HCT116 (cell line): Measurements from ENCODE around the gene ACSM4. TPM values are rescaled to one million over a fixed set of nuclear protein-coding genes. Genes with fewer than 3 reads are reported as not detected.

ENCODE experiments used
- ATAC-seq: fragments of 200-7000 bp; cut with Tn5 transposase; 2 replicates; pipeline ENCODE4 v1.9.1; 2020; ENCODE audit warnings: mild to moderate bottlenecking, moderate library complexity
- BruUV-seq: library from RNA; stranded (reverse); fragments of 400-500 nt; replicated peaks from 2 replicates; lab custom pipeline; 2021; lab: Mats Ljungman, UMichigan
- CTCF ChIA-PET: fragments of 300-600 bp; sonication (Branson Sonifier 250); formaldehyde crosslinking; loops from one replicate; lab custom pipeline; 2021; ENCODE audit warnings: antibody characterized with exemption; lab: Charles Lee
- POLR2A ChIA-PET: fragments of 300-600, 350-600 bp; sonication (Branson Sonifier 250); formaldehyde crosslinking; loops from one replicate; lab custom pipeline; 2021; ENCODE audit warnings: antibody characterized with exemption; lab: Charles Lee
- RAD21 ChIA-PET, 2 experiments: fragments of 300-600 bp; sonication (Branson Sonifier 250); formaldehyde crosslinking; loops; one replicate each; lab custom pipeline; 2023; ENCODE audit warnings: low total read pairs in 2 of 2; ENCODE audit not compliant: uncharacterized antibody in 2 of 2, unreplicated experiment in 2 of 2, low non-redundant PET in 1 of 2; lab: Charles Lee
- DNase-seq: peaks from one replicate; pipeline ENCODE4 v3.0.0-alpha.2; 2010; ENCODE audit warnings: low read depth, low spot score
- H2AFZ ChIP-seq: fragments of 200-600 bp; shearing (Covaris generic), sonication (generic); 2 replicates; pipeline ENCODE4 v1.6.1; 2017; ENCODE audit warnings: low read depth, mixed run types, mixed read lengths, antibody characterized with exemption, low read length; ENCODE audit not compliant: poor library complexity, severe bottlenecking
- H3K27ac ChIP-seq: 2 replicates; pipeline ENCODE4 v1.5.1; 2012; ENCODE audit warnings: low read depth, low read length
- H3K27me3 ChIP-seq: fragments of 200-600 bp; sonication (generic); 2 replicates; pipeline ENCODE4 v1.6.1; 2016; ENCODE audit warnings: mixed run types, low read length, mixed read lengths; ENCODE audit not compliant: insufficient read depth
- H3K36me3 ChIP-seq, 2 experiments: fragments of 200-500 bp in 1 of 2; fragments of 200-600 bp in 1 of 2; sonication (Bioruptor generic) in 1 of 2; sonication (generic) in 1 of 2; 2 replicates each; pipeline versions ENCODE4 v1.5.1 to v1.6.1; 2014 to 2016; ENCODE audit warnings: low read length in 2 of 2, inconsistent platforms in 1 of 2, mixed read lengths in 1 of 2, mixed run types in 1 of 2; ENCODE audit not compliant: insufficient read depth in 2 of 2, control insufficient read depth in 1 of 2
- H3K4me1 ChIP-seq, 2 experiments: fragments of 200-600 bp in 1 of 2; sonication (generic) in 1 of 2; 2 replicates each; pipeline versions ENCODE4 v1.5.1 to v1.6.1; 2012 to 2017; ENCODE audit warnings: low read length in 2 of 2, inconsistent platforms in 1 of 2, mild to moderate bottlenecking in 1 of 2, mixed read lengths in 1 of 2, mixed run types in 1 of 2, moderate library complexity in 1 of 2; ENCODE audit not compliant: insufficient read depth in 2 of 2, control insufficient read depth in 1 of 2
- H3K4me2 ChIP-seq: fragments of 200-600 bp; sonication (generic); 2 replicates; pipeline ENCODE4 v1.6.1; 2017; ENCODE audit warnings: mixed run types, low read length, mixed read lengths
- H3K4me3 ChIP-seq, 2 experiments: fragments of 200-600 bp in 1 of 2; sonication (generic) in 1 of 2; replicated peaks in 1 of 2; 2 replicates each; pipeline ENCODE4 v1.5.1; 2011 to 2016; ENCODE audit warnings: low read length in 2 of 2, control low read depth in 1 of 2, low read depth in 1 of 2, mild to moderate bottlenecking in 1 of 2, mixed read lengths in 1 of 2, mixed run types in 1 of 2
- H3K79me2 ChIP-seq: fragments of 200-600 bp; sonication (generic); 2 replicates; pipeline ENCODE4 v1.6.1; 2017; ENCODE audit warnings: mild to moderate bottlenecking, mixed run types, low read length, moderate library complexity, mixed read lengths; ENCODE audit not compliant: insufficient read depth
- H3K9ac ChIP-seq: fragments of 200-600 bp; sonication (generic); 2 replicates; pipeline ENCODE4 v1.6.1; 2016; ENCODE audit warnings: low read length, mixed read lengths
- H3K9me2 ChIP-seq: fragments of 200-600 bp; sonication (generic), shearing (Covaris generic); 2 replicates; pipeline ENCODE4 v1.6.1; 2017; ENCODE audit warnings: mixed run types, mild to moderate bottlenecking, moderate library complexity; ENCODE audit not compliant: insufficient read depth
- H3K9me3 ChIP-seq, 2 experiments: fragments of 200-500 bp in 1 of 2; fragments of 200-600 bp in 1 of 2; sonication (Bioruptor generic) in 1 of 2; sonication (generic) in 1 of 2; 2 replicates each; pipeline ENCODE4 v1.6.1; 2014 to 2017; ENCODE audit warnings: low read length in 2 of 2, mixed read lengths in 2 of 2, inconsistent platforms in 1 of 2, low read depth in 1 of 2, mild to moderate bottlenecking in 1 of 2, mixed run types in 1 of 2, moderate library complexity in 1 of 2; ENCODE audit not compliant: control insufficient read depth in 1 of 2, insufficient read depth in 1 of 2
- H4K20me1 ChIP-seq: fragments of 200-600 bp; sonication (generic), shearing (Covaris generic); 2 replicates; pipeline ENCODE4 v1.6.1; 2017; ENCODE audit warnings: mixed run types, mild to moderate bottlenecking, moderate library complexity; ENCODE audit not compliant: insufficient read depth
- CBX3 ChIP-seq: IDR thresholded peaks from 2 replicates; pipeline ENCODE4 v1.6.1; 2012; ENCODE audit warnings: low read depth
- CEBPB ChIP-seq: IDR thresholded peaks from 2 replicates; pipeline ENCODE4 v1.6.1; 2012; ENCODE audit warnings: low read depth
- EGR1 ChIP-seq: IDR thresholded peaks from 2 replicates; pipeline ENCODE4 v1.6.1; 2012; ENCODE audit warnings: low read depth
- ELF1 ChIP-seq: IDR thresholded peaks from 2 replicates; pipeline ENCODE4 v1.6.1; 2012; ENCODE audit warnings: low read depth, borderline replicate concordance
- EZH2phosphoT487 ChIP-seq: fragments of 200-600 bp; IDR thresholded peaks from 2 replicates; pipeline ENCODE4 v1.6.1; 2018; ENCODE audit warnings: antibody characterized with exemption, borderline replicate concordance
- JUND ChIP-seq: IDR thresholded peaks from 2 replicates; pipeline ENCODE4 v1.6.1; 2012
- RAD21 ChIP-seq: IDR thresholded peaks from 2 replicates; pipeline ENCODE4 v1.6.1; 2012; ENCODE audit warnings: low read depth, mild to moderate bottlenecking
- SP1 ChIP-seq: IDR thresholded peaks from 2 replicates; pipeline ENCODE4 v1.6.1; 2012; ENCODE audit warnings: low read depth
- SRF ChIP-seq: IDR thresholded peaks from 2 replicates; pipeline ENCODE4 v1.6.1; 2012; ENCODE audit warnings: low read depth
- TCF7L2 ChIP-seq: IDR thresholded peaks from 2 replicates; pipeline ENCODE4 v1.7.0; 2011; ENCODE audit warnings: borderline replicate concordance, inconsistent platforms; ENCODE audit not compliant: insufficient read depth, insufficient read length; ENCODE audit errors: extremely low read depth
- YY1 ChIP-seq: IDR thresholded peaks from 2 replicates; pipeline ENCODE4 v1.6.1; 2011; ENCODE audit warnings: low read length, low read depth, moderate library complexity, mild to moderate bottlenecking; ENCODE audit not compliant: insufficient replicate concordance; ENCODE audit errors: extremely low read depth
- ZFX ChIP-seq: fragments of 450-650 bp; IDR thresholded peaks from 2 replicates; pipeline ENCODE4 v1.6.1; 2017
- intact Hi-C: fragments of 100-400 bp; cut with micrococcal nuclease; formaldehyde crosslinking; loops from 2 replicates; pipeline ENCODE4 v1.10.0; 2022
- total RNA-seq: library from RNA; stranded (reverse); gene quantifications from one replicate; pipeline ENCODE4 v1.2.1, GENCODE V29; 2021; ENCODE audit not compliant: unreplicated experiment
- TF ChIP-seq, protein P1 (sequence below): IDR thresholded peaks from 2 replicates; pipeline ENCODE4 v1.6.1; 2012

Gene ACSM4
- total RNA-seq, 1 experiment from 2014 or later, result not detected

- no peak for DNase-seq
- H3K36me3 ChIP-seq, result no peaks in the 10 kb centered on the region
- no peaks in the 10 kb centered on the region for H3K9me3 ChIP-seq
- POLR2A ChIA-PET, result no interaction called here
- no TSS peak for BruUV-seq
- H3K4me3 ChIP-seq, result no peak overlapping the region
- no peak for ATAC-seq
- no peaks in the 10 kb centered on the region for H3K27me3 ChIP-seq
- RAD21 ChIA-PET, result no interaction called here
- no peaks in the 10 kb centered on the region for H3K9me2 ChIP-seq
- H2AFZ ChIP-seq, result no peak overlapping the region
- no peak overlapping the region for H3K4me2 ChIP-seq
- no peak overlapping the region for H3K27ac ChIP-seq
- CTCF ChIA-PET, result no interaction called here
- TF ChIP-seq, protein P1, sequence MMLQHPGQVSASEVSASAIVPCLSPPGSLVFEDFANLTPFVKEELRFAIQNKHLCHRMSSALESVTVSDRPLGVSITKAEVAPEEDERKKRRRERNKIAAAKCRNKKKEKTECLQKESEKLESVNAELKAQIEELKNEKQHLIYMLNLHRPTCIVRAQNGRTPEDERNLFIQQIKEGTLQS, result no peak
- TF ChIP-seq EZH2phosphoT487 (no peak), SRF (no peak), ZFX (no peak), EGR1 (no peak), ELF1 (no peak), SP1 (no peak), CBX3 (no peak)
- no peaks in the 10 kb centered on the region for H3K79me2 ChIP-seq
- no peaks in the 10 kb centered on the region for H3K4me1 ChIP-seq
- H4K20me1 ChIP-seq, result no peaks in the 10 kb centered on the region
- intact Hi-C loops, result loop anchor here (5.0 kb wide), 1 partner anchor 140 kb away; no protein-coding TSS in a partner anchor
- no peak overlapping the region for H3K9ac ChIP-seq
Observed at GRCh38 chr12:7322599-7322998, 18.7 kb downstream of the ACSM4 start.

DNA sequence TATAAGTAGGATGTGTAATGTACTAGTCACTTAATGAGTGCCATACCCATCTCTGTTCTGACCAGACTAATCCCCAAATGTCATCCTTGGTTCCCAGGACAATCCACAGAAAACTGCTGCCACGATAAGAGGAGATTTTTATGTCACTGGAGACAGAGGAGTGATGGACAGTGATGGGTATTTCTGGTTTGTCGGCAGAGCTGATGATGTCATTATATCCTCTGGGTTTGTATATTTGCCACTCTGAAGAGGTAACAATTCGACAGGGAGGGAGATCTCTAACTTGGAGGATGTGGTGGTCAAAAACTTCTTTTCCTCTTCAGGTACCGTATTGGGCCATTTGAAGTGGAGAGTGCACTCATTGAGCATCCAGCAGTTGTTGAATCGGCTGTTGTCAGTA is 20.3 kb downstream of the ACSM4 start:
- Histone ChIP-seq H3K9me3 (no peaks in the 10 kb centered on the region), H3K4me3 (no peak overlapping the region), H3K4me2 (no peak overlapping the region), H3K9me2 (no peaks in the 10 kb centered on the region), H3K79me2 (no peaks in the 10 kb centered on the region), H3K36me3 (no peaks in the 10 kb centered on the region), H3K27me3 (no peaks in the 10 kb centered on the region), H2AFZ (no peak overlapping the region), H3K9ac (no peak overlapping the region), H3K4me1 (no peaks in the 10 kb centered on the region), H3K27ac (no peak overlapping the region), H4K20me1 (no peaks in the 10 kb centered on the region)
- DNase-seq (no peak), ATAC-seq (no peak)
- intact Hi-C loops, result loop anchor here (5.0 kb wide), 1 partner anchor 138 kb away; no protein-coding TSS in a partner anchor
- CTCF ChIA-PET, result no interaction called here
- BruUV-seq, result no TSS peak
- POLR2A ChIA-PET, result no interaction called here
- TF ChIP-seq CEBPB (no peak), YY1 (no peak), CBX3 (no peak), ZFX (no peak), ELF1 (no peak), TCF7L2 (no peak), SP1 (no peak), RAD21 (no peak), JUND (no peak)
- RAD21 ChIA-PET, result no interaction called here
